ENCODE data around the gene CRACDL.

- TF ChIP-seq CTCF (IDR thresholded peaks at IDR 0.05), result no peak
- TF ChIP-seq POLR2AphosphoS5 (IDR thresholded peaks at IDR 0.05; ENCODE audit: low read depth, low read length), result no peak
- no peak for TF ChIP-seq TCF7L2 (IDR thresholded peaks at IDR 0.05; ENCODE audit: low read depth, low read length)
- TF ChIP-seq SIN3A (IDR thresholded peaks at IDR 0.05; ENCODE audit: borderline replicate concordance, insufficient read depth, low read depth, low read length), result no peak
- TF ChIP-seq REST (IDR thresholded peaks at IDR 0.05; ENCODE audit: insufficient read depth in 1 of 2, low read depth in 2 of 2, low read length in 1 of 2), result no peak
Measured at GRCh38 chr2:98800330-98801064, 135.5 kb downstream of the CRACDL start.

Measured in Panc1 (cell line).